ENCODE results near the gene TMEM161B.

DNA sequence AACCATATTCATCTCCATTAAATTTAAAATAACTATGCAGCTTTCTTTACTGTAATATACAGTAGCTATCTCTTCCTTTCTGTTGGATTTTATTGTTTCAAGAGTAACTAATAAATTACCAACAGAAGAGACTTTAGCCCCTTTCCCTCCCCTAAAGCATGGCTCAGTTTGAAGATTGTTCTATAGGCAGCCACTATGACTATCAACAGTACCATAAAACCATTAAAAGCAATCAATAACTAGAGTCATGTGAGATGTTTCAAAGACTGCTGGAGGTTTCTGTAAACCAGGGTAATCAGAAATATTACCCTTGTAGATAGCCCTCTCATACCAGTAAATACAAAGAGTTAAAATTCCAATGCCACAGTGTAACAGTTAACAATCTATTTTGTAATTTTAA is 73.0 kb downstream of the TMEM161B start:
- no peak for TF ChIP-seq EP300 (IDR thresholded peaks at IDR 0.05)
- TF ChIP-seq, protein P1, sequence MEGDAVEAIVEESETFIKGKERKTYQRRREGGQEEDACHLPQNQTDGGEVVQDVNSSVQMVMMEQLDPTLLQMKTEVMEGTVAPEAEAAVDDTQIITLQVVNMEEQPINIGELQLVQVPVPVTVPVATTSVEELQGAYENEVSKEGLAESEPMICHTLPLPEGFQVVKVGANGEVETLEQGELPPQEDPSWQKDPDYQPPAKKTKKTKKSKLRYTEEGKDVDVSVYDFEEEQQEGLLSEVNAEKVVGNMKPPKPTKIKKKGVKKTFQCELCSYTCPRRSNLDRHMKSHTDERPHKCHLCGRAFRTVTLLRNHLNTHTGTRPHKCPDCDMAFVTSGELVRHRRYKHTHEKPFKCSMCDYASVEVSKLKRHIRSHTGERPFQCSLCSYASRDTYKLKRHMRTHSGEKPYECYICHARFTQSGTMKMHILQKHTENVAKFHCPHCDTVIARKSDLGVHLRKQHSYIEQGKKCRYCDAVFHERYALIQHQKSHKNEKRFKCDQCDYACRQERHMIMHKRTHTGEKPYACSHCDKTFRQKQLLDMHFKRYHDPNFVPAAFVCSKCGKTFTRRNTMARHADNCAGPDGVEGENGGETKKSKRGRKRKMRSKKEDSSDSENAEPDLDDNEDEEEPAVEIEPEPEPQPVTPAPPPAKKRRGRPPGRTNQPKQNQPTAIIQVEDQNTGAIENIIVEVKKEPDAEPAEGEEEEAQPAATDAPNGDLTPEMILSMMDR (IDR thresholded peaks at IDR 0.05) = no peak
